ENCODE data around the gene TEDDM1.

The TEDDM1 gene

DNA sequence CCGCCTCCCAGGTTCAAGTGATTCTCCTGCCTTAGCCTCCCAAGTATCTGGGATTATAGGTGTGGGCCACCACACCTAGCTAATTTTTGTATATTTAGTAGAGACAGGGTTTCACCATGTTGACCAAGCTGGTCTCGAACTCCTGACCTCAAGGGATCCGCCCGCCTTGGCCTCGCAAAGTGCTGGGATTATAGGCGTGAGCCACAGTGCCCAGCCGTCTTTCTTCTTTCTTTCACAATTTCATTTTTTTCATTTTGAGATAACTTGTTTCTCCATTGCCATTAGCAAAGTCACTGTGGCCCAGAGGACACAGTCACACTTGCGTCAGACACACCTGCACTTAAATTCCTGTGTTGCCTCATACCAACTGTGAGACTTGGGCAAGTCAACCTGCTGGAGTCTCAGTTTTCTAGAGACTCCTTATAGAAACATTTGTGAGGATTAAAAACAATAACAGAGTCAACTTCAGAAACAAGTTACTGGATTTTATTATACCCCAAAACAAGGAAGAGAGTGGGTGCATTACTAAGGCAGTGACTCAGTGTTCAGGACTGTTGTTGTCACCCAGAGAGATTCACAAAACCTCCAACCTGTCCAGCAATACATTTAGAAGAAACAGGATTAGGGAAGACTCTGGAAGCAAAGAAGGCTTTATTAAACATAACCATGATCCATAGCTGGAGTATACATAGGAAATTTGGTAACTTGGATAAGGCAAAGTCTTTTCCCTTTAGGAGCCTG, 2.6 kb downstream of the TEDDM1 start:
- Histone ChIP-seq H3K9me3 (ENCODE audit: insufficient read depth, low read length) (no peaks in the 10 kb centered on the region), H3K4me3 (ENCODE audit: low read length) (no peak overlapping the region), H3K9ac (ENCODE audit: low read length) (no peak overlapping the region), H2AFZ (ENCODE audit: low read depth, low read length) (no peak overlapping the region), H3K36me3 (replicated peaks; ENCODE audit: low read depth, low read length) (no peaks in the 10 kb centered on the region), H3K27ac (ENCODE audit: low read length) (no peak overlapping the region), H3K79me2 (ENCODE audit: low read length) (no peaks in the 10 kb centered on the region), H3K4me2 (ENCODE audit: low read length) (no peak overlapping the region), H3K4me1 (ENCODE audit: low read length) (peaks cover 44% of the 10 kb centered on the region), H3K27me3 (ENCODE audit: low read depth, low read length) (peaks cover 6% of the 10 kb centered on the region; the same call in 1 of the 2 replicates), H4K20me1 (ENCODE audit: insufficient read depth, low read length) (no peaks in the 10 kb centered on the region)
- TF ChIP-seq, protein P1, sequence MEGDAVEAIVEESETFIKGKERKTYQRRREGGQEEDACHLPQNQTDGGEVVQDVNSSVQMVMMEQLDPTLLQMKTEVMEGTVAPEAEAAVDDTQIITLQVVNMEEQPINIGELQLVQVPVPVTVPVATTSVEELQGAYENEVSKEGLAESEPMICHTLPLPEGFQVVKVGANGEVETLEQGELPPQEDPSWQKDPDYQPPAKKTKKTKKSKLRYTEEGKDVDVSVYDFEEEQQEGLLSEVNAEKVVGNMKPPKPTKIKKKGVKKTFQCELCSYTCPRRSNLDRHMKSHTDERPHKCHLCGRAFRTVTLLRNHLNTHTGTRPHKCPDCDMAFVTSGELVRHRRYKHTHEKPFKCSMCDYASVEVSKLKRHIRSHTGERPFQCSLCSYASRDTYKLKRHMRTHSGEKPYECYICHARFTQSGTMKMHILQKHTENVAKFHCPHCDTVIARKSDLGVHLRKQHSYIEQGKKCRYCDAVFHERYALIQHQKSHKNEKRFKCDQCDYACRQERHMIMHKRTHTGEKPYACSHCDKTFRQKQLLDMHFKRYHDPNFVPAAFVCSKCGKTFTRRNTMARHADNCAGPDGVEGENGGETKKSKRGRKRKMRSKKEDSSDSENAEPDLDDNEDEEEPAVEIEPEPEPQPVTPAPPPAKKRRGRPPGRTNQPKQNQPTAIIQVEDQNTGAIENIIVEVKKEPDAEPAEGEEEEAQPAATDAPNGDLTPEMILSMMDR (IDR thresholded peaks at IDR 0.05; ENCODE audit: low read depth, low read length): no peak
- no peak for TF ChIP-seq EZH2phosphoT487 (IDR thresholded peaks at IDR 0.05; ENCODE audit: low read depth)

GRCh38 chr1:182395906-182396305, 4.6 kb downstream of the TEDDM1 start:
- peak overlapping the region; percentile 74 for H3K4me3 ChIP-seq (ENCODE audit: low read length)
- no peak for TF ChIP-seq EZH2phosphoT487 (IDR thresholded peaks at IDR 0.05; ENCODE audit: low read depth)
- TF ChIP-seq, protein P1 (IDR thresholded peaks at IDR 0.05; ENCODE audit: low read depth, low read length): no peak
- no peaks in the 10 kb centered on the region for H3K9me3 ChIP-seq (ENCODE audit: insufficient read depth, low read length)
- peak overlapping the region; percentile 38; the same call in 1 of the 2 replicates for H3K9ac ChIP-seq (ENCODE audit: low read length)
- H3K79me2 ChIP-seq (ENCODE audit: low read length): peaks cover 6% of the 10 kb centered on the region
- peak overlapping the region; percentile 57; the same call in 1 of the 2 replicates for H2AFZ ChIP-seq (ENCODE audit: low read depth, low read length)
- H3K27ac ChIP-seq (ENCODE audit: low read length): no peak overlapping the region
- peaks cover 49% of the 10 kb centered on the region for H3K4me1 ChIP-seq (ENCODE audit: low read length)
- H3K4me2 ChIP-seq (ENCODE audit: low read length): peak overlapping the region; percentile 91
- H3K27me3 ChIP-seq (ENCODE audit: low read depth, low read length): peaks cover 6% of the 10 kb centered on the region; the same call in 1 of the 2 replicates
- H3K36me3 ChIP-seq (replicated peaks; ENCODE audit: low read depth, low read length): no peaks in the 10 kb centered on the region
- H4K20me1 ChIP-seq (ENCODE audit: insufficient read depth, low read length): no peaks in the 10 kb centered on the region

DNA sequence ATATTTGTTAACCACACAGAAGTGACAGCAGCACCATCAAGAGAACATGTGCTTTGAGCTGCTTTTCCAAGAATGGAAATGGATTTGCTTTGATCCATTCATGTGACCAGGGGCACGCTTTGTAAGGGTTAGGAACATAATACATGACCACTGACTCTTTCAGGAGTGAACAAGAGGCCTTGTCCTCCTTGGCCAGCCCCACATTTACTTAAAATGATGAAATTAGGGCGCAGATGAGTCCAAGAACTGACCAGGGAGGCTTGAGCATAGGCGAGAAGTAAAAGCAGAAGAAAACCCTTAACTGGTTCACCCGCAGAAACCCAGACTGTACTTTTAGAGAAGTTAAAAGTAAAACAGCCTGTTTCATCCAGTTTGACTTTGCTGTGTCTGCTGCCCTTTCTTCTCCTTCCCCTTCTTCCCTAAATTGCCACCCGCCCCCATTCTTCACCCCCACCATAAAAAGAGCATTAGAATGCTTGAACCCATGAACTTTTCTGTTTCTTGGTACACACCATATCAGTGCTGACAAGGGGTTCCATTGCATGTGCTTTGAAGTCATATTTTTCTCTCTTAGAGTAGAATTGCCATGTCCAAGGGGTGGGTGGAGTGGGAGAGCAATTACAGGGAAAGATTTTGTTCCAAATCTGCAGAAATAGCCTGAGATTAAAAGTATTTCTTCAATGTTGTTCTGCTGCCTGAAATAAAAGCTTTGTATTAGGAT, 6.3 kb downstream of the TEDDM1 start:
- peaks cover 15% of the 10 kb centered on the region for H4K20me1 ChIP-seq (ENCODE audit: insufficient read depth, low read length)
- no peak overlapping the region for H3K9ac ChIP-seq (ENCODE audit: low read length)
- 0 out of 2 replicates have a peak overlapping the region, but pooled peaks have one; percentile 19 for H3K27ac ChIP-seq (ENCODE audit: low read length)
- H3K27me3 ChIP-seq (ENCODE audit: low read depth, low read length): peaks cover 6% of the 10 kb centered on the region; the same call in 1 of the 2 replicates
- no peaks in the 10 kb centered on the region for H3K9me3 ChIP-seq (ENCODE audit: insufficient read depth, low read length)
- peaks cover 7% of the 10 kb centered on the region for H3K36me3 ChIP-seq (replicated peaks; ENCODE audit: low read depth, low read length)
- H2AFZ ChIP-seq (ENCODE audit: low read depth, low read length): no peak overlapping the region
- no peak for TF ChIP-seq EZH2phosphoT487 (IDR thresholded peaks at IDR 0.05; ENCODE audit: low read depth)
- TF ChIP-seq, protein P1 (IDR thresholded peaks at IDR 0.05; ENCODE audit: low read depth, low read length): no peak
- peaks cover 56% of the 10 kb centered on the region for H3K4me1 ChIP-seq (ENCODE audit: low read length)
- H3K4me2 ChIP-seq (ENCODE audit: low read length): peak overlapping the region; percentile 49
- peaks cover 23% of the 10 kb centered on the region for H3K79me2 ChIP-seq (ENCODE audit: low read length)
- H3K4me3 ChIP-seq (ENCODE audit: low read length): no peak overlapping the region

Measured in OCI-LY3 (cell line).